GM12801 (cell line): ENCODE results near the gene PARD6G.

Experiments
- TF ChIP-seq, protein P1 (sequence below): IDR thresholded peaks from one replicate; pipeline ENCODE4 v1.5.1; 2011; ENCODE audit warnings: control low read depth; ENCODE audit not compliant: insufficient read length; ENCODE audit errors: extremely low read depth

Gene PARD6G

DNA sequence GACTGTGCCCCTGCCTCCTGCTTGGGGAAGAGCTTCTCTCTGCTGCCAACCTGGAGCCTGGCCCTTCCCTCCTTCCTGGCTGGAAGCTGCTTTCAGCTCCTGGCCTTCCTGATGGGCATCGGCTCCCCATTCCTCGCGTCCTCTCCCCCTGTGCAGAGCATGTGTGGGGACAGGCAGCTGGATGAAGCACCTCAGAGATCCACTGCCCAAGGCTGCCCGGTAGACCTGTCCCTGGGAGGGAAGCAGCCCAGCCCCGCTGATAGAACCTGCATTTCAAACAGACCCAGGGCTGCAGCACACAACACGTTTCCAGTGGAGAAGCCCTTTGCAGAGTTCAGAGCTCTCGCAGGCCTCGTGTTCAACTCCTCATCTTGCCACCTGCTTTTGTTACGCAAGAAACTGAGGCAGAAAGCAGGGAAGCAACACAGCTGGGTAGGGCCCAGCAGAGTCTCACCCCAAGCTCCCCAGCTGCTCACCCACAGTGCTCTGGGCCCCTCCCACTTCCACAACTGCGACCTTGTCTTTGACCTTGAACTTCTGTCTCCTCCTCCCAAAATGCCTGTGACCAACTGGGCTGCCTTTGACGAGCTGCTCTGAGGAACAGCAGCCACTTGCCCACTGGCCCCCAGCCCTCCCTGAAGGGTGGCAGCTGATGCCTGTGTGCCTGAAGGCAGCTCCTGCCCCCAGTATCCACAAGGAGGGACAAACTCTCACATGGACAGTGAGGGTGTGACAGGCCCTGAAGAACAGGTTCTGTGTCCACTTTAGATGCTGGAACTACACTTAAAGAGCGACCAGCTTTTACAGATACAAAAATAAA is 65.5 kb downstream of the PARD6G start:
- TF ChIP-seq, protein P1, sequence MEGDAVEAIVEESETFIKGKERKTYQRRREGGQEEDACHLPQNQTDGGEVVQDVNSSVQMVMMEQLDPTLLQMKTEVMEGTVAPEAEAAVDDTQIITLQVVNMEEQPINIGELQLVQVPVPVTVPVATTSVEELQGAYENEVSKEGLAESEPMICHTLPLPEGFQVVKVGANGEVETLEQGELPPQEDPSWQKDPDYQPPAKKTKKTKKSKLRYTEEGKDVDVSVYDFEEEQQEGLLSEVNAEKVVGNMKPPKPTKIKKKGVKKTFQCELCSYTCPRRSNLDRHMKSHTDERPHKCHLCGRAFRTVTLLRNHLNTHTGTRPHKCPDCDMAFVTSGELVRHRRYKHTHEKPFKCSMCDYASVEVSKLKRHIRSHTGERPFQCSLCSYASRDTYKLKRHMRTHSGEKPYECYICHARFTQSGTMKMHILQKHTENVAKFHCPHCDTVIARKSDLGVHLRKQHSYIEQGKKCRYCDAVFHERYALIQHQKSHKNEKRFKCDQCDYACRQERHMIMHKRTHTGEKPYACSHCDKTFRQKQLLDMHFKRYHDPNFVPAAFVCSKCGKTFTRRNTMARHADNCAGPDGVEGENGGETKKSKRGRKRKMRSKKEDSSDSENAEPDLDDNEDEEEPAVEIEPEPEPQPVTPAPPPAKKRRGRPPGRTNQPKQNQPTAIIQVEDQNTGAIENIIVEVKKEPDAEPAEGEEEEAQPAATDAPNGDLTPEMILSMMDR = no peak

DNA sequence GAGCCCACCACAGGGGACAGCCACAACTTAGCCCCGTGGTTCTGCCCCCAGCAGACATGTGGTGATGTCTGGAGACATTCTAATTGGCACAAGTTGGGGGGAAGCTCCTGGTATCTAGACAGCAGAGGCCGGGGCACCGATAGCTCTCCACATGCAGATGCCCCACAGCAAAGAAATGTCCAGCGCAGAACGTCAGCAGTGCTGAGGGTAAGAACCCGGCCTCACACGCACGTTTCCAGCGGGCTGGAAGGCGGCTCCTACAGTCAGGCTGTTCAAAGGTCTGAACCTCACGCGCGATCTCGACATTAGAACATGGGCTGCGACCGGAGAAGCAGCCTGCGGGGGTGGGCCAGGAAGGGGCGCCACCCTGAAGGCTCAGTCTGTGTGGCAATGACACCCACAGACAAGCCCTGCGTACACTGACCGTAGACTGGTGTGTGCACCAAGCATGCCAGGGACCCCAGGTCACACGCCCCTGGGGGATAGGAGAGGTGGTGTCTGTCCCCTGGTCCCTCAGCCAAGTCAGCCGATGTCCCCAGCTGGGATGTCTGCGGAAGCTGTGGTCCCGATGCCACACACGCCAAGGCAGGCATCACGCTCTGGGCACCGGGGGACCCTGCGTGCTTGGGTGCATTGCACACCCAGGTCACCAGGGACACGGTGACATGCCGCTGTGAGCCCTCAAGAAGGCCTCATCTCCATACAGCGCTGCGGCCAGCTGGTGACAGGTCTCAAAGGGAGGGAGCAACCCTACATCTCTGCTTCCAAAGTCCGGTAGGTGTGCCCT is 66.3 kb downstream of the PARD6G start:
- TF ChIP-seq, protein P1 = no peak

DNA sequence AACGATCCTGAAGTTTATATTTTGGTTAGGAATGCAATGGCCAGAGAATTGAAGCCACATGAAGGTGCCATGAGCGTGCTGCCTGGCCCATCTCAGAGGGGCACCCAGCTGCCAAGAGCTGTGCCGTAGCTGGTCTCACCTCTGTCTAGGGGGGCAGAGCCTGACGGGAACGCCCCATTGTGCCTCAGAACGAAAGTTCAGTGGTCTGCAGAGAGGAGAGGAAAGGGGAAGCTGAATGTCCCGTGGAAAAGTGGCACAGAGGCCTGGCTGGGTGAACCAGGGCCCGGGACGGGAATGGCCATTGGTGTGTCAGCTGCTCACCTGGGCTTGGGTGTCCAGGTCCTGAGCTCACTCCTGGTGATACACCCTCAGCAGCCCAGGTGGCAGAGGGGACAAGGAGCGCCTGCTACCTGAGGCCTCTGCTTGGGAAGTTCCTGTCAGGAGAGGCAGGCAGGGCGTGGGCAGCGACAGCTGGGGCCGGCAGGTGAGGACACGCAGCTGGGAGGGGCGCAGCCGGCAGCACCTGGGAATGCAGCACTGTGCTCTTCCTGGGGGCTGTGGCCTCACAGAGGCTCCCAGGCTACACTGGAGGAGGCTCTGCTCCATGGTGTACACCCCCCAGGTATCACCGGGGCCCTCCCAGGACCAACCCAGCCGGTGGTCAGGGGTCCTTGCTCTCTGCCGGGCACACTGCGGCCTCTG is 67.3 kb downstream of the PARD6G start:
- TF ChIP-seq, protein P1 = no peak

DNA sequence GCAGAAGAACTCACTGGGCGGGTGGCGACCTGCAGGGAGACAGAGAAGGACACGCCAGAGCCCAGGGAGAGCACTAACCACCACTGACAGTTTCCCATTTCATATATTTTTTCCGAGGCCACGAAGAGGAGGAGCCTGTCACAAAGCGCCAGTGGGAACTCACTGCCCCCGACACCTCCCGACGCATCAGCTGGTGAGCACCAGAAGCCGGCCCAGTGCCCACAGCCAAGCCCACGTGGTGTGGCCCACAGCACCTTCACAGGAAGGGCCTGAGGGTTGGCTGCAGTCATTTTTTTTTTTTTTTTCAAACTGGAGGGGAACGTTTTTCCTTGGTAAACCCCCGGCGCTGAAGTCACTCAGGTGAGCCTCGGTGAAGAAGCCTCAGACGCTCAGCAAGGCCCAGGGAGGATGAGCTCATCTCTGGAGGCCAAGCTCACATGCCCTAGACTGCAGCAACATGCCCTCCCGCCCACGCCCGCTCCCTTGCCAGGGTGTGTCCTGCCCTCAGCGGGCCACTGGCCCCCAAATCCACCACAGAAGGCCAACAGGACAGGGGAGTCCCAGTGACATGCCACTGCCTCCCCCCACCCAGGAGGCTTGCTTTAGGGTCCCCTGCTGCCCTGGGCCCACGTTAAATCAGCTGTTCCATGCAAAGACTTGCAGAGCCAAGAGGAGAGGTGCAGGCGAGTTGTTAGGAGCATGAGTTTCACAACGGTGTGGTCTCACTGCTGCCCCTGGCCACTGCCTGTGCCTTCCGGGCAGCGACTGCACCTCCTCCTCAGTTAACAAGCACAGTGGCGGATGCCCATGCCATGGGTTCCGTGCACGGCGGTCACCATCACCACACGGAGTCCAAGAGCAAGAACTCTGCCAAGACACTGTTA is 68.1 kb downstream of the PARD6G start:
- TF ChIP-seq, protein P1 = no peak

DNA sequence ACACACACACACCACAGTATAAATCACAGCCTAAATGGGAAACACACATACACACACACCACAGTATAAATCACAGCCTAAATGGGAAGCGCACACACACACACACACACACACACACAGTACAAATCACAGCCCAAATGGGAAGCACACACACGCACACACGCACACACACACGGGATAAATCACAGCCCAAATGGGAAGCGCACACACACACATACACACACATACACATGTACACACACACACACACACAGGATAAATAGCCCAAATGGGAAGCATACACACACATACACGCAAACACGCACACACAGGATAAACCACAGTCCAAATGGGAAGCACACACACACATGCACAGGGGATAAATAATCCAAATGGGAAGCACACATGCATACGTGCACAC is 70.2 kb downstream of the PARD6G start:
- TF ChIP-seq, protein P1 = no peak

DNA sequence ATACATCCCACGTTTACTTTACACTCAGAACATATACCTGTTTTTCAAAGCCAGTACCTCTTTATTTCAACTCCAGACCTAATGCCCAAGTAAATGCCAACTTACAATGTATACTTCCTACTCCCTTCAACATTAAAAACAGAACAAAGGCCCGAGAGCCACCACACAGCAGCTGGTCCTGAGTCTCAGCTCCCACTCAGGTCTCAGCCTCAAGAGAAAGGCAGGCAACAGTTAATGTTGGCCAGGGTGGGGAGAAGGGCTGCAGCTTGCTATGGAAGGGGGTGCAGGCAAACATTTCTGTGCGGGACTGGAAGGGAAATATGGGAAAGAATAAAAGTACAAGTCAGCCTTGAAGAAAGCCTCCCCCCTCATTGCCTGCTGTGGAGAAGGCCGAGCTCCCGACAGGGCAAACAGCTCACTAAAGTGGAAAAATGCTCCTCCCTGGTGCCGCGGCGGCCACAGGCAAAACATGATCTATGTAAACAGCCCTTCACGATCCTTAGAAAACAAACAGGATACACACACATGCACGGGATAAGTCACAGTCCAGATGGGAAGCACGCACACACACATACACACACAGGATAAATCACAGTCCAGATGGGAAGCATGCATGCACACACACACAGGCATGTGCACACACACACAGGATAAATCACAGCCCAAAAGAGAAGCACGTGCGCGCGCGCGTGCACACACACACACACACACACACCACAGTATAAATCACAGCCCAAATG is 70.8 kb downstream of the PARD6G start:
- TF ChIP-seq, protein P1 = no peak
